ENCODE data around the gene JADE2.

DNA sequence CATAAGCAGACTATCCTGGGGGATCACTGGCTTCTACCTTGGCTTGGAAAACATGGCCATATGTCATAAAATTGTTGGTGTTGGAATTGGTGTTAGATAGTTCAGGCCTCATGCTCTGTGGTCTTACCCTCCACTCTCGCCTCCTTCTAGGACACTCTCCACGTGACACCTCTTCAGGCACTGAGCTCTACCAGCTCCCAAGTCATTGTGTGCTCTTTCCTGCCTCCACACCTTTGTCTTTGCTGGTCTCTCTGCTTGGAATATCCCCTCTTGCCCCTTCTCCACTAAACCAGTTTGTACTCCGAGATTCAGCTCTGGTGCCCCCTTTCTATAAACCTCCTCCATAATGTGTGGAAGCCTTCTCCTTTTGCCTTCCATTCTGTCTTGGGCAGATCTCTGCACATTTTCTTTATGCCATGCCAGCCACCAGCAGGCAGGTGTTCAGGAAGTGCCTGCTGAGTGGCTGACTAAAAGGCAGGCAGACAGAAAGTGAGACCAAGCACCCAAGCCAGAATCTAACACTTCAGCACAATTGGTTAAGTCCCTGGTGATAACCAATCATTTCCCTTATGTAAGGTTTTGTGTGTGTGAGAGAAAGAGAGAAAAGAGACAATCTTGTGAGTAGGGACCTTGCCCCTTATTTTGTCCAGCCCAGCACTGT is 69.5 kb downstream of the JADE2 start:
- TF ChIP-seq, protein P1, sequence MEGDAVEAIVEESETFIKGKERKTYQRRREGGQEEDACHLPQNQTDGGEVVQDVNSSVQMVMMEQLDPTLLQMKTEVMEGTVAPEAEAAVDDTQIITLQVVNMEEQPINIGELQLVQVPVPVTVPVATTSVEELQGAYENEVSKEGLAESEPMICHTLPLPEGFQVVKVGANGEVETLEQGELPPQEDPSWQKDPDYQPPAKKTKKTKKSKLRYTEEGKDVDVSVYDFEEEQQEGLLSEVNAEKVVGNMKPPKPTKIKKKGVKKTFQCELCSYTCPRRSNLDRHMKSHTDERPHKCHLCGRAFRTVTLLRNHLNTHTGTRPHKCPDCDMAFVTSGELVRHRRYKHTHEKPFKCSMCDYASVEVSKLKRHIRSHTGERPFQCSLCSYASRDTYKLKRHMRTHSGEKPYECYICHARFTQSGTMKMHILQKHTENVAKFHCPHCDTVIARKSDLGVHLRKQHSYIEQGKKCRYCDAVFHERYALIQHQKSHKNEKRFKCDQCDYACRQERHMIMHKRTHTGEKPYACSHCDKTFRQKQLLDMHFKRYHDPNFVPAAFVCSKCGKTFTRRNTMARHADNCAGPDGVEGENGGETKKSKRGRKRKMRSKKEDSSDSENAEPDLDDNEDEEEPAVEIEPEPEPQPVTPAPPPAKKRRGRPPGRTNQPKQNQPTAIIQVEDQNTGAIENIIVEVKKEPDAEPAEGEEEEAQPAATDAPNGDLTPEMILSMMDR (IDR thresholded peaks at IDR 0.05): no peak
- TF ChIP-seq HEYL (CRISPR knock-in tag; IDR thresholded peaks at IDR 0.05) (no peak), CHD2 (IDR thresholded peaks at IDR 0.05; ENCODE audit: low read length, partially characterized antibody) (no peak)

Measured in A549 (cell line).